HepG2 (cell line): ENCODE measurements around the gene CCDC183.

ENCODE experiments used
- EP300 ChIP-seq, 3 experiments: sonication (generic) in 1 of 3; formaldehyde crosslinking in 1 of 3; IDR thresholded peaks; 2 replicates each; pipeline versions ENCODE4 v1.5.1 to v1.6.1; 2011 to 2020; ENCODE audit warnings: low read depth in 2 of 3, low read length in 2 of 3, borderline replicate concordance in 1 of 3, improper control_type of control experiment in 1 of 3, mild to moderate bottlenecking in 1 of 3, missing genetic modification reagents in 1 of 3, moderate library complexity in 1 of 3
- ZBTB43 ChIP-seq: sonication (generic); formaldehyde crosslinking; conservative IDR thresholded peaks from 2 replicates; pipeline ENCODE4 v1.4.0; 2020; ENCODE audit warnings: missing genetic modification reagents
- ZNF780A ChIP-seq: sonication (generic); formaldehyde crosslinking; IDR thresholded peaks from 2 replicates; pipeline ENCODE4 v1.8.0; 2022; ENCODE audit warnings: mild to moderate bottlenecking, missing genetic modification reagents, moderate library complexity

GRCh38 chr9:136761545-136761981 is 34.6 kb upstream of the CCDC183 start:
- TF ChIP-seq ZBTB43 (CRISPR knock-in tag) (no peak), EP300 (IDR thresholded peaks at IDR 0.05; ENCODE audit: low read depth in 2 of 2, low read length in 2 of 2) (no peak), EP300 (CRISPR knock-in tag; IDR thresholded peaks at IDR 0.05; ENCODE audit: borderline replicate concordance) (no peak), ZNF780A (no peak)
